Activated T-helper 17 cell treated with anti-CD3 and anti-CD28 coated beads, Interleukin-2, amount 50 U/mL, for 72 hours (primary cell): ENCODE results near the gene PROX1. TPM values are rescaled to one million over a fixed set of nuclear protein-coding genes. Genes with fewer than 3 reads are reported as not detected.

ENCODE experiments used
- ATAC-seq: fragments of 150-1000 bp; cut with Tn5 transposase; replicated peaks from 2 replicates; pipeline ENCODE4 v1.10.0; 2021; ENCODE audit warnings: mild to moderate bottlenecking, moderate library complexity
- H3K27ac Mint-ChIP-seq: one replicate; pipeline ENCODE4 v1.8.0; 2022; ENCODE audit warnings: mixed read lengths
- H3K27me3 Mint-ChIP-seq: one replicate; pipeline ENCODE4 v1.8.0; 2022; ENCODE audit warnings: mixed read lengths
- H3K36me3 Mint-ChIP-seq: one replicate; pipeline ENCODE4 v1.8.0; 2022; ENCODE audit warnings: low read depth, mild to moderate bottlenecking, mixed read lengths
- H3K4me1 Mint-ChIP-seq: one replicate; pipeline ENCODE4 v1.8.0; 2022; ENCODE audit warnings: mixed read lengths
- H3K4me3 Mint-ChIP-seq: one replicate; pipeline ENCODE4 v1.8.0; 2022; ENCODE audit warnings: mild to moderate bottlenecking, mixed read lengths
- H3K9me3 Mint-ChIP-seq: one replicate; pipeline ENCODE4 v1.8.0; 2022; ENCODE audit warnings: mixed read lengths
- total RNA-seq, 2 donors: library from RNA; stranded (reverse); gene quantifications; one replicate each; pipeline ENCODE4 v1.2.3, GENCODE V29; 2022

The PROX1 gene
- total RNA-seq, 2 donors from 2014 or later: 0.08 to 0.11 TPM

DNA sequence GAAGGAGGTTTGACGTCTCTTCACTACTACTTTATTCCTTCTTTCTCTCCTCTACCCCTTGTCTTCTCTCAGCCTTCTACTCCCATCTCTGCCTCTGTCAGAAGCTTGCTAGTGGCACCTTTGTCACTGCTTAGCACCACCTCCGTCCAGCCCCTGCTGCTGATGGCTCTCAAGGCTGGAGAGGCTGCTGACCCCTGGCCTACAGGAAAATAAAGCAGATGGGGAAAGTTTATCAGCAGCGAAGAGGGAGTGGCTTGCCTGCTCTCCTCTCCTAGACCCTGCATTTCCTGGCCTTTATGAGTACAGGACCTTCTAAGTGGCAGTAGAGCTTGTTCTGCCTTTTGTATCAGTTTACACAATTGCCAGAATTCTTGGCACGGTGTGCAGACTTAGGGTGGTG, 27.0 kb downstream of the PROX1 start:
- ATAC-seq: no peak
- Mint-ChIP-seq H3K9me3 (peaks cover 3% of the 10 kb centered on the region), H3K36me3 (no peaks in the 10 kb centered on the region), H3K27me3 (peaks cover 3% of the 10 kb centered on the region), H3K27ac (no peak overlapping the region), H3K4me1 (no peaks in the 10 kb centered on the region), H3K4me3 (no peak overlapping the region)

DNA sequence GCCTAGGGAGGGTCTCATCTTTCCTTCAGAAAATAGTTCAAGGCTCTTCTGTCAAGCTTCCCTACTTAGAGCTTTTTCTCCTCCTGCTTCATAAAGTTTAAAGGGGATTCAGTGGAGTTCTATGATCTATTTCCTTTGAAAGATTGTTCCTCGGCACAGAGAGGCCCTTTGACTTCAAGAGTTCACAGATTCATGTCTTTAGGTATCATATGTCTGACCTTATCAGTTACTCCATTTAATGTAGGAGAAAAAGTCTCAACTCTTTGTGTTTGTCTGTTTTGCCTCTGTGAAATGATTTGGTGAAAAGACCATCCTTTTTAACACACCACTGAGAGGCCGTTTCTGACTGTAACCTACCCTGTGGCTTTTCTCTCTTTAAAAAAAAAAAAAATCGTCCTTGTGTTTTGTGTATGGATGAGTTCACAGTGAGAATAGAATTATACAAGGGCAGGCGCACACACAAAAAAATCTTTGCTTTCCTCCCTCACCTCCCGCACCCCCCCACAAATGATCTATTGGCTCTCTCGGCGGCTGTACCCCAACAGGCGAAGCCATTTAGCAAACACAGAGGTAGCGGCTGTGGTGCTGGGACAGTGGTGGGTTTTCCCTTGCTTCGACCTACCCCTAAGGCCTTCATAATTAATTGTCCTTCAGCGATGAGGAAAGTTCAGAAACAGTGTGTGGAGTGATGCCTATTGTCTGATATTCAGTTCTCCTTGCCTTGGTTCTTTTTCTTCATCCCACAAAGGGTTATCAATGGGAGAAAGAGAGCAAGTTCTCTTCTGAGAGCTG, 29.6 kb downstream of the PROX1 start:
- Mint-ChIP-seq H3K4me3 (no peak overlapping the region), H3K9me3 (peaks cover 3% of the 10 kb centered on the region), H3K36me3 (no peaks in the 10 kb centered on the region), H3K27me3 (no peaks in the 10 kb centered on the region), H3K4me1 (no peaks in the 10 kb centered on the region), H3K27ac (no peak overlapping the region)
- no peak for ATAC-seq

- no peaks in the 10 kb centered on the region for H3K4me1 Mint-ChIP-seq
- H3K27ac Mint-ChIP-seq: no peak overlapping the region
- H3K36me3 Mint-ChIP-seq: no peaks in the 10 kb centered on the region
- peaks cover 3% of the 10 kb centered on the region for H3K9me3 Mint-ChIP-seq
- no peak for ATAC-seq
- no peak overlapping the region for H3K4me3 Mint-ChIP-seq
- no peaks in the 10 kb centered on the region for H3K27me3 Mint-ChIP-seq
These were observed 30.9 kb downstream of the PROX1 start for GRCh38 chr1:214018386-214019268.

DNA sequence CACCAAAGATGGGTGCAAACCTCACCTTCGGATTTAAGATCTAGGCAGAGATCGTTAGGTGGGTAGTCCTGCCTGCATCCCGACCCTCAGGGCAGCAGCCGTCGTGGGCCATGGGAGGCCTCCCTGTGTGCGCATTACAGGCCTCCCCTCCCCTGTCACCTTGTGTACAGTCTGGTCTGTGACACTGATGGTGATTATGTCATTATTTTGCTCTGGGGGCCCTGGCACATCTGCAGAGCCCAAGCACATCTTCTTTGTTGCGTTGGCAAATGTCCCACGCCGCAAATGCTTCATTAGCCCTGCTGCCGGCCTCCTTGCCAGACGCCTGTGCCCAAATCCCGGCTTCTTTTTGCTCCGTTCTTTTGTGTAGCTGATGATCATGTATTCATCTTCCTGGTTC, 31.7 kb downstream of the PROX1 start:
- H3K9me3 Mint-ChIP-seq: peaks cover 3% of the 10 kb centered on the region
- H3K4me1 Mint-ChIP-seq: no peaks in the 10 kb centered on the region
- no peaks in the 10 kb centered on the region for H3K36me3 Mint-ChIP-seq
- H3K4me3 Mint-ChIP-seq: no peak overlapping the region
- H3K27ac Mint-ChIP-seq: no peak overlapping the region
- H3K27me3 Mint-ChIP-seq: no peaks in the 10 kb centered on the region
- ATAC-seq: no peak

GRCh38 chr1:214021321-214021720, 33.5 kb downstream of the PROX1 start:
- Mint-ChIP-seq H3K27ac (no peak overlapping the region), H3K9me3 (no peaks in the 10 kb centered on the region), H3K4me1 (no peaks in the 10 kb centered on the region), H3K4me3 (no peak overlapping the region), H3K27me3 (peaks cover 4% of the 10 kb centered on the region), H3K36me3 (no peaks in the 10 kb centered on the region)
- no peak for ATAC-seq

GRCh38 chr1:214022229-214022791, 34.5 kb downstream of the PROX1 start:
- H3K4me3 Mint-ChIP-seq: no peak overlapping the region

GRCh38 chr1:214022810-214023425, 35.1 kb downstream of the PROX1 start:
- Mint-ChIP-seq H3K27me3 (peaks cover 14% of the 10 kb centered on the region), H3K4me3 (no peak overlapping the region), H3K27ac (no peak overlapping the region), H3K9me3 (no peaks in the 10 kb centered on the region), H3K4me1 (no peaks in the 10 kb centered on the region), H3K36me3 (no peaks in the 10 kb centered on the region)
- no peak for ATAC-seq

More at GRCh38 chr1:214022229-214022791, 34.5 kb downstream of the PROX1 start:
- Mint-ChIP-seq H3K27ac (no peak overlapping the region), H3K4me1 (no peaks in the 10 kb centered on the region), H3K9me3 (no peaks in the 10 kb centered on the region), H3K36me3 (no peaks in the 10 kb centered on the region), H3K27me3 (peaks cover 11% of the 10 kb centered on the region)
- ATAC-seq: no peak

- no peaks in the 10 kb centered on the region for H3K36me3 Mint-ChIP-seq
- H3K4me3 Mint-ChIP-seq: no peak overlapping the region
- H3K27ac Mint-ChIP-seq: no peak overlapping the region
- no peaks in the 10 kb centered on the region for H3K4me1 Mint-ChIP-seq
- no peak for ATAC-seq
- peaks cover 22% of the 10 kb centered on the region for H3K27me3 Mint-ChIP-seq
- H3K9me3 Mint-ChIP-seq: no peaks in the 10 kb centered on the region
These were observed 39.2 kb downstream of the PROX1 start for GRCh38 chr1:214026985-214027384.

DNA sequence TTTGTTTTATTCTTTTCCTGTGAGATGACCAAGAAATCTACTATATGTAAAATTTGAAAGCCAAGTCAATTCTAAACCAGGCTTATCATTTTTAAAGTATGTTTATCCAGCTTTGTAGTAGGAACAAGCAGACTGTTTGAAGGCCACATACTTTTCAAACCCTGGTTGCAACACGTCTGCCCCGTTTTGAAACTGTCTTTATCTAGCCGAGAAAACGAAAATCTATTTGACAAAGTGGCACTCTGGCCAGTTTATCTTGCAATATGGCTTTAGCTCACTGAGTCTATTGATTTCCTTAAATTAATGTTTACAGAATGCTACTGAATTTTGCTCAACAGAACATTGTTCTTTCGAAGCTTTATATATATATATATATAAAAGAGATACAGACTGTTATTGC, 39.7 kb downstream of the PROX1 start:
- H3K36me3 Mint-ChIP-seq: no peaks in the 10 kb centered on the region
- no peaks in the 10 kb centered on the region for H3K4me1 Mint-ChIP-seq
- H3K27ac Mint-ChIP-seq: no peak overlapping the region
- no peak overlapping the region for H3K4me3 Mint-ChIP-seq
- no peaks in the 10 kb centered on the region for H3K9me3 Mint-ChIP-seq
- H3K27me3 Mint-ChIP-seq: peaks cover 22% of the 10 kb centered on the region
- no peak for ATAC-seq

DNA sequence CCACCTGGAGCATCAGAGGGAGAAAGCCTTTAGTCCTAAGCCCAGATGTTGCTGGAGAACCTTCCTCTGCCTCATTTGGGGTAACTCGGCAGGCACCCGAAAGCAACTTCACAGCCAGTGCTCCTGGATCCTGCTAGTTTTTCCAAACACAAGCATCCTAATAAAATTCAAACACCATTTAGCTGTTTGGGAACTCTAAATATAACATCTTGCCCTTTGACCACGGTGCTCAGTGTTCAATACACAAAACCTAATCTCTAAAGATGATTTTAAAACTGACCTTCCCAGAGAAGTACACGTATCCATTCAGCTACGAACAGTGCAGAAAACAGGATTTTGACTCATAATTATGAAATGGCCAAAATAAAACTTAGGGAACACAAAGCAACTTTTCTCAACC, 40.3 kb downstream of the PROX1 start:
- H3K36me3 Mint-ChIP-seq: no peaks in the 10 kb centered on the region
- no peak overlapping the region for H3K27ac Mint-ChIP-seq
- no peaks in the 10 kb centered on the region for H3K4me1 Mint-ChIP-seq
- no peak overlapping the region for H3K4me3 Mint-ChIP-seq
- no peak for ATAC-seq
- H3K9me3 Mint-ChIP-seq: no peaks in the 10 kb centered on the region
- peaks cover 22% of the 10 kb centered on the region for H3K27me3 Mint-ChIP-seq

GRCh38 chr1:214028649-214029406, 41.1 kb downstream of the PROX1 start:
- H3K9me3 Mint-ChIP-seq: no peaks in the 10 kb centered on the region
- no peak for ATAC-seq
- H3K4me3 Mint-ChIP-seq: no peak overlapping the region
- peaks cover 26% of the 10 kb centered on the region for H3K27me3 Mint-ChIP-seq
- H3K4me1 Mint-ChIP-seq: no peaks in the 10 kb centered on the region
- H3K27ac Mint-ChIP-seq: no peak overlapping the region
- H3K36me3 Mint-ChIP-seq: no peaks in the 10 kb centered on the region

DNA sequence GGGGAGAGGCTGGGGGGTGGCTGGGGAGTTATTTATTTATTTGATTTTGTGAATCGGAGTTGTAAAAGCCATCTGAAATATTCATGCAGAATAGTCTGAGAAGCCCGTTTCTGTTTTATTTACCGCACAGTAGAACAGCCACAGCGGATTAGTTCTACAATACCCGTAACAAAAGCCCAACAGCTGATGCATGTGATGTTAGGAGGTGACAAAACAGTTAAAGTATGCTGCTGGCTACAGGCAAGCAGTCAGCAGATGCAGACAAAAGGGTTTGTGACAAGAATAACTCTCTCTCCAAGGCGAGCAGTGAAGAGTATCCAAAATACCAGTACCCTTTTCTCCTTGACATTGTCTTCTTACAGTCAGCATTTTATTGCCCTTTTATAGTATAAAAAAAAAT, 42.0 kb downstream of the PROX1 start:
- Mint-ChIP-seq H3K4me3 (no peak overlapping the region), H3K9me3 (no peaks in the 10 kb centered on the region), H3K27ac (no peak overlapping the region), H3K36me3 (no peaks in the 10 kb centered on the region), H3K27me3 (peaks cover 26% of the 10 kb centered on the region), H3K4me1 (no peaks in the 10 kb centered on the region)
- no peak for ATAC-seq

DNA sequence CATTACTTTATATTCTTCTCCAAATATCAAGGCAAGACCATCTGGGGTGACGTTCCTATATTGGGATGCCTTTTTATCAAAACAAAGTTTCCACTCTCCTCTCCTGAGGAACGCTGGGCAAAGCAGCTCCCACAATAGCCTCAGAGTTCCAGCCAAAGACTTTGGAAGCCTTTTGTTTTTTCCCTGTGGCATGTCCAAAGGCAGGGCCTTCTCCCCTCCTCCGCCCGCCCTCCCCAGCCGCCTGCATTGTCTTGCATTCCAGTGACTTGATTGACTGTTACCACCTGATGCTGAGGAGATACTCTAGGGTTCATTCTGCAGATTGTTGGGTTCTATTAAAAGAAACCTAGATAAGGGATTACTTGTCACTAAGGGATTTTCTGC, 43.5 kb downstream of the PROX1 start:
- Mint-ChIP-seq H3K4me1 (no peaks in the 10 kb centered on the region), H3K4me3 (no peak overlapping the region), H3K27me3 (peaks cover 22% of the 10 kb centered on the region), H3K9me3 (no peaks in the 10 kb centered on the region), H3K36me3 (no peaks in the 10 kb centered on the region), H3K27ac (no peak overlapping the region)
- no peak for ATAC-seq

GRCh38 chr1:214037468-214037867, 49.7 kb downstream of the PROX1 start:
- Mint-ChIP-seq H3K27me3 (peaks cover 7% of the 10 kb centered on the region), H3K4me3 (no peak overlapping the region), H3K36me3 (no peaks in the 10 kb centered on the region), H3K27ac (no peak overlapping the region), H3K9me3 (no peaks in the 10 kb centered on the region), H3K4me1 (no peaks in the 10 kb centered on the region)
- ATAC-seq: no peak
